OCI-LY3 (cell line): ENCODE results near the gene PPP1R26.
A peak's percentile ranks its signal among the peaks of the same experiment; 100 is the strongest.
"Not testable (repeated sequence)": the region's sequence is repeated elsewhere in the genome, so short reads cannot be mapped to it uniquely, and the experiment has no call there.

Source experiments
- H2AFZ ChIP-seq: fragments of 200-600, 300-600 bp; shearing (Covaris generic); 2 replicates; pipeline ENCODE4 v1.6.0; 2014; ENCODE audit warnings: antibody characterized with exemption, low read depth, low read length
- H3K27ac ChIP-seq: fragments of 200-600, 300-600 bp; sonication (generic); 2 replicates; pipeline ENCODE4 v1.5.1; 2014; ENCODE audit warnings: mild to moderate bottlenecking, low read length, moderate library complexity, mixed read lengths
- H3K27me3 ChIP-seq: fragments of 200-600, 300-600 bp; sonication (generic); 2 replicates; pipeline ENCODE4 v1.6.1; 2014; ENCODE audit warnings: low read depth, low read length, mixed read lengths
- H3K36me3 ChIP-seq: fragments of 200-600, 300-600 bp; sonication (generic); replicated peaks from 2 replicates; pipeline ENCODE3; 2014; ENCODE audit warnings: low read depth, low read length, mixed read lengths
- H3K4me1 ChIP-seq: fragments of 300-600, 200-600 bp; sonication (generic); 2 replicates; pipeline ENCODE4 v1.6.1; 2014; ENCODE audit warnings: low read length, mixed read lengths
- H3K4me2 ChIP-seq: fragments of 200-600, 300-600 bp; sonication (generic); 2 replicates; pipeline ENCODE4 v1.6.1; 2014; ENCODE audit warnings: low read length, mixed read lengths
- H3K4me3 ChIP-seq: fragments of 300-600, 200-600 bp; sonication (generic); 2 replicates; pipeline ENCODE4 v1.5.1; 2014; ENCODE audit warnings: antibody characterized with exemption, mild to moderate bottlenecking, low read length, moderate library complexity
- H3K79me2 ChIP-seq: fragments of 300-600, 200-600 bp; shearing (Covaris generic); 2 replicates; pipeline ENCODE4 v1.6.1; 2014; ENCODE audit warnings: mild to moderate bottlenecking, low read length, mixed read lengths
- H3K9ac ChIP-seq: fragments of 300-600, 200-600 bp; shearing (Covaris generic); 2 replicates; pipeline ENCODE4 v1.6.0; 2014; ENCODE audit warnings: mild to moderate bottlenecking, low read length, moderate library complexity
- H3K9me3 ChIP-seq: fragments of 200-600, 300-600 bp; shearing (Covaris generic); 2 replicates; pipeline ENCODE4 v1.6.1; 2014; ENCODE audit warnings: low read length, mixed read lengths; ENCODE audit not compliant: insufficient read depth
- H4K20me1 ChIP-seq: fragments of 200-600, 300-600 bp; sonication (generic); 2 replicates; pipeline ENCODE4 v1.6.1; 2016; ENCODE audit warnings: low read length, mixed read lengths; ENCODE audit not compliant: insufficient read depth
- CTCF ChIP-seq: fragments of 200-600, 300-600 bp; sonication (generic); IDR thresholded peaks from 2 replicates; pipeline ENCODE4 v1.5.1; 2014; ENCODE audit warnings: antibody characterized with exemption, low read length, low read depth
- EZH2phosphoT487 ChIP-seq: fragments of 200-600 bp; shearing (Covaris generic); IDR thresholded peaks from 2 replicates; pipeline ENCODE4 v1.6.1; 2018; ENCODE audit warnings: antibody characterized with exemption, mixed run types, low read depth

PPP1R26 gene

GRCh38 chr9:135479469-135480052, at the start of gene PPP1R26:
TSS of gene PPP1R26 (plus strand) at chr9:135479782. CDS start at chr9:135484511, 4,729 bp downstream.
- Histone ChIP-seq H3K79me2 (no peaks in the 10 kb centered on the region), H3K9me3 (no peaks in the 10 kb centered on the region), H2AFZ (peak within 1 kb of the TSS; percentile 69; the same call in 1 of the 2 replicates), H3K4me1 (peaks cover 7% of the 10 kb centered on the region; the same call in 1 of the 2 replicates), H3K36me3 (no peaks in the 10 kb centered on the region), H4K20me1 (no peaks in the 10 kb centered on the region), H3K27me3 (peaks cover 6% of the 10 kb centered on the region; the same call in 1 of the 2 replicates), H3K4me2 (peak within 1 kb of the TSS; percentile 97), H3K9ac (peak within 1 kb of the TSS; percentile 69), H3K4me3 (peak within 1 kb of the TSS; percentile 96), H3K27ac (no peak within 1 kb of the TSS)
- TF ChIP-seq EZH2phosphoT487 (no peak), CTCF (no peak)

- H3K79me2 ChIP-seq: no peaks in the 10 kb centered on the region
- no peaks in the 10 kb centered on the region; the same call in 1 of the 2 replicates for H3K27me3 ChIP-seq
- no peaks in the 10 kb centered on the region for H3K9me3 ChIP-seq
- H3K4me2 ChIP-seq: no peak overlapping the region
- H3K4me3 ChIP-seq: no peak overlapping the region
- no peak overlapping the region for H3K9ac ChIP-seq
- no peaks in the 10 kb centered on the region for H4K20me1 ChIP-seq
- TF ChIP-seq EZH2phosphoT487 (no peak), CTCF (no peak)
- H2AFZ ChIP-seq: no peak overlapping the region
- no peaks in the 10 kb centered on the region for H3K4me1 ChIP-seq
- H3K36me3 ChIP-seq: no peaks in the 10 kb centered on the region
- no peak overlapping the region for H3K27ac ChIP-seq
These were observed 42.3 kb upstream of the PPP1R26 start for GRCh38 chr9:135437259-135437658.

GRCh38 chr9:135437696-135438095, 41.9 kb upstream of the PPP1R26 start:
- not testable (repeated sequence) for H2AFZ ChIP-seq, H3K79me2 ChIP-seq, H3K27me3 ChIP-seq, H3K27ac ChIP-seq, H3K9ac ChIP-seq, H3K4me1 ChIP-seq, H3K9me3 ChIP-seq, H4K20me1 ChIP-seq, H3K4me2 ChIP-seq, H3K4me3 ChIP-seq, H3K36me3 ChIP-seq

GRCh38 chr9:135438581-135439232, 40.9 kb upstream of the PPP1R26 start:
- H3K36me3 ChIP-seq, H3K4me1 ChIP-seq: not testable (repeated sequence)

GRCh38 chr9:135439514-135439913, 40.1 kb upstream of the PPP1R26 start:
- not testable (repeated sequence) for H3K4me3 ChIP-seq, H3K9me3 ChIP-seq, H3K4me2 ChIP-seq, H2AFZ ChIP-seq, H3K79me2 ChIP-seq, H3K4me1 ChIP-seq, H3K36me3 ChIP-seq, H3K9ac ChIP-seq, H4K20me1 ChIP-seq, H3K27me3 ChIP-seq, H3K27ac ChIP-seq

More at GRCh38 chr9:135438581-135439232, 40.9 kb upstream of the PPP1R26 start:
- not testable (repeated sequence) for H4K20me1 ChIP-seq, H3K79me2 ChIP-seq, H3K9ac ChIP-seq, H3K4me3 ChIP-seq, H2AFZ ChIP-seq, H3K9me3 ChIP-seq, H3K27ac ChIP-seq, H3K27me3 ChIP-seq, H3K4me2 ChIP-seq
- TF ChIP-seq CTCF: peak; percentile 42; the same call in 1 of the 2 replicates
